GM12878 (cell line): Measurements from ENCODE around the gene AGK. TPM values are rescaled to one million over a fixed set of nuclear protein-coding genes. Genes with fewer than 3 reads are reported as not detected.

Experiments
- ATAC-seq: fragments of 200-7000 bp; cut with Tn5 transposase; 3 replicates; pipeline ENCODE4 v1.9.1; 2020; ENCODE audit warnings: mild to moderate bottlenecking, moderate library complexity
- BruUV-seq: library from RNA; stranded (reverse); fragments of 400-500 nt; replicated peaks from 2 replicates; lab custom pipeline; 2021; lab: Mats Ljungman, UMichigan
- CTCF ChIA-PET: fragments of 300-600 bp; sonication (Branson Sonifier 250); formaldehyde crosslinking; extraction: SDS; loops from one replicate; lab custom pipeline; 2021; ENCODE audit warnings: inconsistent platforms; lab: Yijun Ruan, JAX
- POLR2A ChIA-PET: fragments of 350-600 bp; formaldehyde crosslinking; extraction: SDS; loops from one replicate; lab custom pipeline; 2021; ENCODE audit warnings: inconsistent platforms; lab: Charles Lee
- RAD21 ChIA-PET: fragments of 300-600 bp; sonication (Branson Sonifier 250); formaldehyde crosslinking; loops from one replicate; lab custom pipeline; 2023; ENCODE audit warnings: antibody characterized with exemption; ENCODE audit not compliant: unreplicated experiment; lab: Charles Lee
- SMC1A ChIA-PET: fragments of 300-600 bp; sonication (Branson Sonifier 250); formaldehyde crosslinking; loops from one replicate; lab custom pipeline; 2023; ENCODE audit not compliant: unreplicated experiment, uncharacterized antibody; lab: Charles Lee
- DNase-seq: peaks from one replicate; pipeline ENCODE4 v3.0.0-alpha.2; 2011; ENCODE audit warnings: low read depth, low spot score
- FAIRE-seq: peaks from 3 replicates; lab custom pipeline; 2011; peaks lifted over from hg19 to GRCh38; lab: Jason Lieb, UNC
- H2AFZ ChIP-seq: 2 replicates; pipeline ENCODE4 v1.6.0; 2011; ENCODE audit warnings: low read depth, low read length, control low read depth; ENCODE audit not compliant: control insufficient read depth
- H3K27ac ChIP-seq: 2 replicates; pipeline ENCODE4 v1.5.1; 2011; ENCODE audit warnings: control low read depth; ENCODE audit not compliant: control insufficient read depth, insufficient read depth
- H3K27me3 ChIP-seq, 2 experiments: replicated peaks in 1 of 2; 2 replicates each; pipeline versions ENCODE4 v1.6.0 to v1.6.1; 2011; ENCODE audit warnings: low read length in 1 of 2; ENCODE audit not compliant: control insufficient read depth in 2 of 2, insufficient read depth in 2 of 2
- H3K36me3 ChIP-seq, 2 experiments: 2 replicates each; pipeline ENCODE4 v1.5.1; 2011; ENCODE audit warnings: low read length in 1 of 2; ENCODE audit not compliant: control insufficient read depth in 2 of 2, insufficient read depth in 2 of 2
- H3K4me1 ChIP-seq: 2 replicates; pipeline ENCODE4 v1.6.1; 2011; ENCODE audit warnings: mild to moderate bottlenecking, low read length, moderate library complexity, mixed read lengths; ENCODE audit not compliant: control insufficient read depth, insufficient read depth
- H3K4me2 ChIP-seq: 2 replicates; pipeline ENCODE4 v1.6.0; 2011; ENCODE audit warnings: control low read depth; ENCODE audit not compliant: control insufficient read depth, insufficient read depth
- H3K4me3 ChIP-seq: fragments of 200-600 bp; sonication (generic); 2 replicates; pipeline ENCODE4 v1.5.1; 2016
- H3K79me2 ChIP-seq: 2 replicates; pipeline ENCODE4 v1.6.0; 2011; ENCODE audit warnings: low read length; ENCODE audit not compliant: control insufficient read depth, insufficient read depth
- H3K9ac ChIP-seq: 2 replicates; pipeline ENCODE4 v1.8.0; 2011; ENCODE audit warnings: low read length, control low read depth, mixed read lengths; ENCODE audit not compliant: control insufficient read depth, insufficient read depth
- H3K9me3 ChIP-seq: replicated peaks from 3 replicates; pipeline ENCODE4 v1.5.1; 2011; ENCODE audit warnings: mild to moderate bottlenecking, low read length; ENCODE audit not compliant: control insufficient read depth, insufficient read depth
- H4K20me1 ChIP-seq: 2 replicates; pipeline ENCODE4 v1.6.0; 2011; ENCODE audit not compliant: control insufficient read depth, insufficient read depth
- BCL3 ChIP-seq: IDR thresholded peaks from 2 replicates; pipeline ENCODE4 v1.6.1; 2011; ENCODE audit warnings: borderline replicate concordance, low read depth, mild to moderate bottlenecking, moderate library complexity, low read length; ENCODE audit not compliant: insufficient read depth, poor library complexity, severe bottlenecking
- ELK1 ChIP-seq: IDR thresholded peaks from 2 replicates; pipeline ENCODE4 v1.6.1; 2012; ENCODE audit warnings: low read depth, low read length, improper control_type of control experiment
- FOXK2 ChIP-seq: fragments of 450-650 bp; IDR thresholded peaks from 2 replicates; pipeline ENCODE4 v1.6.1; 2017; ENCODE audit warnings: mild to moderate bottlenecking, moderate library complexity
- GABPA ChIP-seq: IDR thresholded peaks from 2 replicates; pipeline ENCODE4 v1.6.1; 2014; ENCODE audit warnings: antibody characterized with exemption, low read depth, mild to moderate bottlenecking, inconsistent platforms
- JUND ChIP-seq: IDR thresholded peaks from 2 replicates; pipeline ENCODE4 v1.6.1; 2012; ENCODE audit warnings: low read depth, mild to moderate bottlenecking, low read length, improper control_type of control experiment, moderate library complexity
- LARP7 ChIP-seq: fragments of 450-650 bp; IDR thresholded peaks from 2 replicates; pipeline ENCODE4 v1.6.1; 2017; ENCODE audit warnings: mild to moderate bottlenecking
- MEF2A ChIP-seq: IDR thresholded peaks from 2 replicates; pipeline ENCODE4 v1.6.1; 2011; ENCODE audit warnings: low read depth, mild to moderate bottlenecking, low read length, moderate library complexity; ENCODE audit not compliant: insufficient read depth
- MEF2B ChIP-seq: fragments of 450-650 bp; IDR thresholded peaks from 2 replicates; pipeline ENCODE4 v1.6.1; 2018; ENCODE audit warnings: mild to moderate bottlenecking, moderate library complexity; ENCODE audit not compliant: partially characterized antibody, poor library complexity, severe bottlenecking
- SIN3A ChIP-seq: IDR thresholded peaks from 2 replicates; pipeline ENCODE4 v1.6.1; 2012; ENCODE audit warnings: low read depth, low read length, improper control_type of control experiment
- SMAD1 ChIP-seq: fragments of 450-650 bp; IDR thresholded peaks from 2 replicates; pipeline ENCODE4 v1.6.1; 2018; ENCODE audit warnings: mild to moderate bottlenecking, low read depth; ENCODE audit not compliant: partially characterized antibody
- SPI1 ChIP-seq: IDR thresholded peaks from 2 replicates; pipeline ENCODE4 v1.6.1; 2011; ENCODE audit warnings: low read depth, mild to moderate bottlenecking, low read length, moderate library complexity, borderline replicate concordance; ENCODE audit not compliant: insufficient read depth
- SRF ChIP-seq, 2 experiments: IDR thresholded peaks; 2 replicates each; pipeline ENCODE4 v1.6.1; 2011; ENCODE audit warnings: low read depth in 2 of 2, low read length in 2 of 2, mild to moderate bottlenecking in 1 of 2, moderate library complexity in 1 of 2
- TARDBP ChIP-seq: IDR thresholded peaks from 2 replicates; pipeline ENCODE4 v1.6.1; 2016; ENCODE audit warnings: borderline replicate concordance
- WGBS: methylation state at CpG from one replicate; pipeline ENCODE4 v1.1.6; 2016; ENCODE audit warnings: low lambda C conversion rate; ENCODE audit not compliant: insufficient replicate concordance, insufficient coverage; ENCODE audit errors: missing lambda C conversion rate; 5-methylcytosine and 5-hydroxymethylcytosine counted together
- in situ Hi-C: fragments of 300-500 bp; cut with MboI; formaldehyde crosslinking; loops from 9 replicates; pipeline ENCODE4 v1.14.3; 2018; ENCODE audit warnings: mixed read lengths
- intact Hi-C: fragments of 100-400 bp; cut with micrococcal nuclease; formaldehyde crosslinking; loops from one replicate; pipeline ENCODE4 v1.14.2; 2022; ENCODE audit not compliant: unreplicated experiment
- polyA plus RNA-seq, 11 experiments: library from polyadenylated mRNA; depleted of rRNA in 4 of 11; unstranded in 6 of 11; stranded (reverse) in 5 of 11; fragments of >200 nt; fragmentation: Nextera tagmentation in 4 of 11; fragmentation: Illumina TruSeq in 1 of 11; extraction: Ambion mirVana in 4 of 11; extraction: Trizol in 1 of 11; gene quantifications; 1 replicate in 1 of 11; 2 replicates in 10 of 11; pipeline versions ENCODE4 v1.2.1 to v1.2.3, GENCODE V29; 2011 to 2016; ENCODE audit warnings: inconsistent platforms in 2 of 11, missing spikeins in 2 of 11, low read depth in 1 of 11
- total RNA-seq, 4 experiments: library from RNA; depleted of rRNA in 3 of 4; stranded (reverse); fragments of >200 nt in 3 of 4; fragmentation: Illumina TruSeq in 1 of 4; extraction: Trizol in 1 of 4; gene quantifications; 2 replicates each; pipeline versions ENCODE4 v1.2.1 to v1.2.3, GENCODE V29; 2013 to 2021

AGK gene
- total and polyA plus RNA-seq, 10 of the 15 experiments (the other 5 are each of a cell fraction or from before 2014, with no cell fraction given), result 32.5 to 85.6 (median 47.8) TPM

- ATAC-seq, result no peak
Measured at GRCh38 chr7:141511676-141512396, 39.4 kb upstream of the AGK start.

GRCh38 chr7:141512597-141512996 is 38.6 kb upstream of the AGK start:
- ChIA-PET RAD21 (no interaction called here), SMC1A (no interaction called here), CTCF (no interaction called here), POLR2A (no interaction called here)
- Histone ChIP-seq H3K4me2 (no peak overlapping the region), H3K36me3 (no peaks in the 10 kb centered on the region), H3K27ac (no peak overlapping the region), H3K9me3 (no peaks in the 10 kb centered on the region), H3K4me1 (no peaks in the 10 kb centered on the region), H3K79me2 (no peaks in the 10 kb centered on the region), H3K4me3 (no peak overlapping the region), H3K9ac (no peak overlapping the region), H3K27me3 (peaks cover 4 to 10% of the 10 kb centered on the region in 2 experiments), H4K20me1 (no peaks in the 10 kb centered on the region), H2AFZ (no peak overlapping the region)
- DNase-seq (no peak), ATAC-seq (no peak), FAIRE-seq (no peak)
- intact Hi-C loops, result no loop called here
- 20% methylated on average over 2 of the region's 2 CpGs for WGBS
- in situ Hi-C loops, result no loop called here
- BruUV-seq, result no TSS peak
- no peak for TF ChIP-seq LARP7
- TF ChIP-seq TARDBP, result no peak
- TF ChIP-seq SPI1, result no peak
- no peak for TF ChIP-seq SRF (IDR thresholded peaks at IDR 0.05; ENCODE audit: low read depth in 2 of 2, low read length in 2 of 2)
- no peak for TF ChIP-seq ELK1
- TF ChIP-seq MEF2A, result no peak
- TF ChIP-seq SIN3A, result no peak
- no peak for TF ChIP-seq JUND
- no peak for TF ChIP-seq SMAD1
- no peak for TF ChIP-seq GABPA
- TF ChIP-seq BCL3, result no peak
- TF ChIP-seq MEF2B, result no peak

More at GRCh38 chr7:141511676-141512396, 39.4 kb upstream of the AGK start:
- 25% methylated on average over 33 of the region's 36 CpGs for WGBS
- TF ChIP-seq FOXK2, result no peak
- TF ChIP-seq, all 136 proteins: peak for 0
- SMC1A ChIA-PET, result no interaction called here
- H3K79me2 ChIP-seq, result no peaks in the 10 kb centered on the region
- DNase-seq, result no peak
- no peak overlapping the region for H2AFZ ChIP-seq
- CTCF ChIA-PET, result no interaction called here
- H3K4me2 ChIP-seq, result peak overlapping the region; percentile 48; the same call in 1 of the 2 replicates
- BruUV-seq, result no TSS peak
- H4K20me1 ChIP-seq, result no peaks in the 10 kb centered on the region
- peaks cover 4 to 10% of the 10 kb centered on the region in 2 experiments for H3K27me3 ChIP-seq
- RAD21 ChIA-PET, result no interaction called here
- intact Hi-C loops (no loop called here), in situ Hi-C loops (no loop called here)
- H3K27ac ChIP-seq, result no peak overlapping the region
- no peak for FAIRE-seq
- no peaks in the 10 kb centered on the region for H3K36me3 ChIP-seq
- H3K4me1 ChIP-seq, result no peaks in the 10 kb centered on the region
- POLR2A ChIA-PET, result no interaction called here
- H3K9me3 ChIP-seq, result no peaks in the 10 kb centered on the region
- H3K9ac ChIP-seq, result no peak overlapping the region
- no peak overlapping the region for H3K4me3 ChIP-seq
